Measurements from ENCODE around the gene NKX6-1.

NKX6-1 gene

GRCh38 chr4:84442778-84443177 is 56.3 kb downstream of the NKX6-1 start:
- WGBS (ENCODE audit: insufficient coverage, insufficient read length), result no CpG with 5 or more reads among the region's 2 CpGs
- no peaks in the 10 kb centered on the region for H3K27me3 ChIP-seq (ENCODE audit: control insufficient read depth, insufficient read depth, low read length)

More at GRCh38 chr4:84442778-84443177, 56.3 kb downstream of the NKX6-1 start:
- H3K4me3 ChIP-seq (ENCODE audit: low read length), result no peak overlapping the region
- no peaks in the 10 kb centered on the region for H3K36me3 ChIP-seq (ENCODE audit: control insufficient read depth, insufficient read depth, low read length)
- no peaks in the 10 kb centered on the region for H3K4me1 ChIP-seq (ENCODE audit: control insufficient read depth, insufficient read depth, low read length)
- no peak for DNase-seq (ENCODE audit: low read depth, low spot score)
- no peak overlapping the region for H3K27ac ChIP-seq (ENCODE audit: low read length)
- no peaks in the 10 kb centered on the region for H3K9me3 ChIP-seq (ENCODE audit: control insufficient read depth, insufficient read depth, low read length)
